GM18499 (cell line): ENCODE data around the gene LBP.
"Not testable (repeated sequence)": the region's sequence is repeated elsewhere in the genome, so short reads cannot be mapped to it uniquely, and the experiment has no call there.

ENCODE experiments used
- ATAC-seq: cut with Tn5 transposase; IDR thresholded peaks from one replicate; pipeline ENCODE4 v1.9.1; 2021; ENCODE audit warnings: moderate number of reproducible peaks; ENCODE audit not compliant: insufficient read depth, unreplicated experiment

Gene LBP

DNA sequence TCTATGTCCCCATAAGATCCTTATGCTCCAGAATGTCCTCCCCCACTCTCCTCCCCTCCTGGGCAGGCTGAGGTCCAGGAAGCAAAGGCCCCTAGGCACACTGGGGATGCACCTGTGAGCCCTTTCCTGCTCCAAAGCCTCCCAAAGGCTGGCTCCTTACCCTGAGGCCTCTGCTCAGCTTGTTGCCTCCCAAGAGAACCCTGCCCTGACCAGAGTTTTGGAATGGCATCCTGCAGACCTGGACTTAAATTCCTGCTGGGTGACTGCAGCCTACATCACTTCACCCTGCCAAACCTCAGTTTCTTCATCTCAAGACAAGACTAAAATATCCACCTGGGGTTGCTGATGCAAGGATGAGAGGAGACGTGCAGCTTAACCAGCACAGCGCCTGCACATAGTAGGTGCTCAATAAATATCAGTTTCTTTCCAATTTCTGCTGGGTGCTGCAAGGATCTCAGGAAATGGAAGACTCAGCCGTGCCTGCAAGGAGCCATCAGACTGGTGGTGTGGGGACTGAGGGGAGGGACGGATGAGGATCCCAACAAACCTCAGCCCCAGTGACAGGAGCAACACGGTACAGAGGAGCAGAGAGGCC, 2.1 kb upstream of the LBP start:
- no peak for ATAC-seq

DNA sequence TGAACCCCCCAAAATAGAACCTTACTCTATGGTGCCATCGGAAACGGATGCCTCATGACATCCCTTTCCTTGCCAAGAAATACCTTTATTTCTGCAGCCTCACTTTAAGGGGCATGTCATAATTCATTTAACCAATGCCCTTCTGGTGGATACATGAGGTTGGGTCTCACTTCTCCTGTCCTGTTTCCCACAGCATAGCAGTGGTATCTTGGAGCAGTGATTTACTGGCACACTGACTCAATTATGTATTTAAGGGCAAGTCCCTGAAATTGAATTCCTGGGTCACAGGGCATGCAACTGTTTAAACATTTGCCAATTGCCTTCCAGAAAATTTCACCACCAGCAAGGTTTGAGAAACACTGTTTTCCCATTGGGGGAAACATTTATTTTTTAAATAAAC, 639 bp upstream of the LBP start:
- ATAC-seq = no peak

DNA sequence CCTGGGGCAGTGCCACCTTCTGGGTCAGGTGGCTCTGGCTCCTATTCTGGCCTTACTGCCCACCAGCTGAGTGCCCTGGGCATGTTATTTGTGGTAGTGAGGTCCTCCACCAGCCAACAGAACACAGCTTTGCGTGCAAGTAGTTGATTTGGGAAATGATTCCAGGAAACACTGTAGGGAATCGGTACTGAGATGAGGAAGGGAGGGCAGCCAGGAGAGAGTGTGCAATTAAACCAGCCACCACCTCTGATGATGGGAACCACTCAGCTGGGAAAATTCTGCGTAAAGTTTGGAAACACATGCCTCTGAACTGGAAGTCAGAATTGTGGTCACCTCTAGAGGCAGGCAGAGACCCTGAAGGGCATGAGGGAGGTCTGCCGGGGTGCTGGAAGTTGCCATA, 459 bp downstream of the LBP start:
- ATAC-seq = no peak

DNA sequence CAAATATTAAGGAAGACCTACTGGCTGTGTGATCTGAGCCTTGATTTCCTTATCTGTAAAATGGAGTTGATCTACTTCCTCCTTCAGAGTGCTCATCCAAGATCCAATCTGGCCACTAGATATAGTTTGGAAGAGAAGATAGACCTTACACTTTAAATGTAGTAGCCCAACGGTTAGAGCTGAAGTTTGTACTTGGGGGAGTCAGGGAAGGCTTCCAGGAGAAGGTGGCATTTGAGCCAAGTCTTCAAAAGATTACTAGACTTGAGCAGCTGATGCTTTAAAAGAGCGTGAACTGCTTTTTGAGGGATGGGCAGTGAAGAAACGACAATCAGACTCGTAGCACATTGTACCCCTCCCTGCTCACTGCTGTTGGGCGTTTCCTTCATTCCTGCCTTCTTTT, 3.6 kb downstream of the LBP start:
- no peak for ATAC-seq

DNA sequence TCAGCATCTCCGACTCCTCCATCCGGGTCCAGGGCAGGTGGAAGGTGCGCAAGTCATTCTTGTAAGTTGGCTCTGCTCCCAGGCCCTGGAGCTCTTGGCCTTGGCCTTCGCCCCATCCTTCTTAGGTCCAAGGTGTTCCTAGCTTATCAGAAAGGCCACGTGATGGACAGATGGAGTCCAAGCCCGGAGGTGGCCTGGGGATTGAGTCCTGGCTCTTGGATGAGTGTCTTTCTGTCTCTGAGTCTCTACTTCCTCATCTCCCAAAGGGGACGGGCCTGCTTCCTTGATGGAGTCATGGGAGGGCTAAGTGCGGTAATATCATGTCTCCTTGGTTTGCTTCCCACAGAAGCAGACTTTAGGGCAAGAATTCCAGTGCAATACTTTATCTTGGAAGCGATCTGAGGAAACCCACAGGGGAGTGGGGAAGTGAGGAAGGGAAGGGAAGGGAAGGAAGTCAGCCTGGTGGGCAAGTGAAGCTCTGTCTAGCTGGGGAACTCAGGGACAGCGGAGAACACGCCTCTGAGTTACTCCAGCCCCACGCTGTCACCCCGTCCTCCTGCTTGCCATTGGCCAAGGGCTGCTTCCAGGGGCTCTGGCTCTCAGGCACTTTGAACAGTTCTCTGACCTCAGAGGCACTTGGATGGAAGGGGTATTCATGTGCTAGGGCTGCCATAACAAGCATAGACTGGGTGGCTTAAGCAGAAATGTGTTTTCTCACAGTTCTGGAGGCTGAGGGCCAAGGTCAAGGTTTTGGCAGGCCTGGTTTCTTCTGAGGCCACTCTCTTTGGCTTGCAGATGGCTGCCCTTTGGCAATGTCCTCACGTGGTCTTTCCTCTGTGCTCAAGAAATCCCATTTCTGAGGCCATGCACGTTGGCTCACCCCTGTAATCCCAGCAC, 4.8 kb downstream of the LBP start:
- no peak for ATAC-seq

DNA sequence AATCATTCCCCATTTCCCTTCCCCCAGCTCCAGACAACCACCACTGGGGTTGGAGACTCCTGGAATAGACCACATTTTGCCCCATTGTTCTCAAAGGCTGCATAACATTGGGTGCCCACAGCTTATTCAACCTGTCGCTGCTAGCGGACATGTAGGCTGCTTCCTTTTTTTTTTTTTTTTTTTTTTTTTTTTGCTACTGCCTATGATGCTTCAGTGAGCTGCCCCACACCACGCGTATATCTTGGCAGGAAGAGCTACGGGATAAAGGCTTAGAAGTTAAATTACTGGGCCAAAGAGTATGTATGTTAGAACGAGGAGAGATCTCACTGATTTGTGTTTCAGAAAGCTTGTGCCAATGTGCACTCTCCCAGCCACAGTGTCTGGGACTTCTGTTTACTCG, 7.0 kb downstream of the LBP start:
- no peak for ATAC-seq

DNA sequence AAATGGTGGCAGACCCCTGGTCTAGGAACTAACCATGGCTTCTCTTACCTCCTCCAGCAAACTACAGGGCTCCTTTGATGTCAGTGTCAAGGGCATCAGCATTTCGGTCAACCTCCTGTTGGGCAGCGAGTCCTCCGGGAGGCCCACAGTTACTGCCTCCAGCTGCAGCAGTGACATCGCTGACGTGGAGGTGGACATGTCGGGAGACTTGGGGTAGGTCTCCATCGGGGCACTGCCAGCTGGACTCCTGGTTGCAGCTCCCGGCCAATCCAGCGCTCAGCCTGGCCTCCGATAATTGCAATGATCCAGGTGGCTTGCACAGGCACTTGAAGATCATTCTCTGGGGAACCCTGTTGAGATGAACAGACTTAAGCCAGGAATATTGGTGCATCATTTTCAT, 7.9 kb downstream of the LBP start:
- no peak for ATAC-seq

DNA sequence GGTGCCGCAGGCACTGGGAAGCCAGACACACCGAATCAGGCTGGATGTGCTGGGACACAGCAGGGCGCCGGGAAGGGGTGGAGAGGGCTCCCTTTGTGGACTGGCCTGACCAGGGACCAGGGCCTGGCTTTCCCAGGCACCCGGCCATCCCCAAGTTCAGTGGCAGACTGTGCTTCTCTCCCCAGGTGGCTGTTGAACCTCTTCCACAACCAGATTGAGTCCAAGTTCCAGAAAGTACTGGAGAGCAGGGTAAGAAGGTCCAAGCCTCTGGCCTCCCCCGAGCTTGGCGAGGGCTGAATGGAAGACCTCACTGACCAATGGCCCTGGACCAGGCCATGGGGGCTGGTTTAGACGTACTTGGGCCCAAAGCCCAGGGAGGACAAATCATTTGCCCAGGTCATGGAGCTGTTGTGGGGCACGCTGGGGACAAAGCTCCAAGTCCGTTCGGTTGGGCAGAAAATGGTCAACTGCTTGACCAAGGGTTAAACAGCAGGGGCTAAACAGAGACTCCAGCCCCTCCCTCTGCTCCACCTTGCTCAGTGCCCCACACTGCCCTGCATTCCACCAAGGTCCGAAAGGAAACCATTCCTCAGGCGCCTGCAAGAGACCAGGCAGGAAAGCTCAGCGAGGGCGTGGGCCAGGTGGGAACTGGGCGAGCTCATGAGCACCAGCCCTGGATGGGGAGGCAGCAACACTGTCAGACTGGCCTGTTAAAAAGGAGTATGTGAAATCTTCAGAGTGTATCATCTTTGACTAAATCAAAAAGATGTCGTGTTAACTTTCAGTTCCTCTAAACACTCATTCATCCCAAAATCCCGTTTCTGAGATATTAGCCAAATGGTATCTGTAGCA, 9.1 kb downstream of the LBP start:
- ATAC-seq = no peak

DNA sequence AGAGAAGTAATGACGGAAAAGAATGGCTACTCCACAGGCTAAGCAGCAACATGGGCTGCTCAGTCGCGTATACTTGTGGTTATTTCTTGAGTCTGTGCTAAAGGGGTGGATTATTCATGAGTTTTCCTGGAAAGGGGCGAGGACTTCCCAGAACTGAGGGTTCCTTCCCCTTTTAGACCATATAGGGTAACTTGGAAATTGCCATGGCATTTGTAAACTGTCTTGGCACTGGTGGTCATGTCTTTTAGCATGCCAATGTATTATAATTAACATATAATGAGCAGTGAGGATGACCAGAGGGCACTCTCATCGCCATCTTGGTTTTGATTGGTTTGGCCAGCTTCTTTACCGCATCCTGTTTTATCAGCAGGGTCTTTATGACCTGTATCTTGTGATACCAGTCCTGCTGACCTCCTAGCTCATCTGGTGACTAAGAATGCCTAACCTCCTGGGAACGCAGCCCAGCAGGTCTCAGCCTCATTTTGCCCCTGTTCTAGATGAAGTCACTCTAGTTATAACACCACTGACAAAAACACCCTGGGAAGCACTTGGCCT, 11.4 kb downstream of the LBP start:
- ATAC-seq = no peak

DNA sequence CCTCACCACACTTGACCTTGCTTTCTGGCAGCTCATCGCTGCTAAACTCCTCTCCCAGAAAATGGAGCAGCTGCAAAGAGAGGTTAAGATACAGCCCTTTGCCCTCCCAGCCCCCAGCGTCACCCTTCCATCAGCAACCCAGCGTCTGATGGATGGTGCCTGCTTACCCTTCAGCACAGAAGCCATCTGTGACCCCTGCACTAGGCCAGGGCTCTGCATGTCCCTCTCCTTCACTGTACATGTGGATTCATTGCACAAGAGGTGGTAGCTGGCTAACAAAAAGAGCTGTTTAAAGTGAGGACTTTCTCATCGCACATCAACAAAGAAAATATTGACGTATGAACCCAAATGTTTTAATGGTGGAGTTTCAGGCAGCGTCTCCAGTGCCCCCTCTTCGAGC, 12.3 kb downstream of the LBP start:
- ATAC-seq = no peak

DNA sequence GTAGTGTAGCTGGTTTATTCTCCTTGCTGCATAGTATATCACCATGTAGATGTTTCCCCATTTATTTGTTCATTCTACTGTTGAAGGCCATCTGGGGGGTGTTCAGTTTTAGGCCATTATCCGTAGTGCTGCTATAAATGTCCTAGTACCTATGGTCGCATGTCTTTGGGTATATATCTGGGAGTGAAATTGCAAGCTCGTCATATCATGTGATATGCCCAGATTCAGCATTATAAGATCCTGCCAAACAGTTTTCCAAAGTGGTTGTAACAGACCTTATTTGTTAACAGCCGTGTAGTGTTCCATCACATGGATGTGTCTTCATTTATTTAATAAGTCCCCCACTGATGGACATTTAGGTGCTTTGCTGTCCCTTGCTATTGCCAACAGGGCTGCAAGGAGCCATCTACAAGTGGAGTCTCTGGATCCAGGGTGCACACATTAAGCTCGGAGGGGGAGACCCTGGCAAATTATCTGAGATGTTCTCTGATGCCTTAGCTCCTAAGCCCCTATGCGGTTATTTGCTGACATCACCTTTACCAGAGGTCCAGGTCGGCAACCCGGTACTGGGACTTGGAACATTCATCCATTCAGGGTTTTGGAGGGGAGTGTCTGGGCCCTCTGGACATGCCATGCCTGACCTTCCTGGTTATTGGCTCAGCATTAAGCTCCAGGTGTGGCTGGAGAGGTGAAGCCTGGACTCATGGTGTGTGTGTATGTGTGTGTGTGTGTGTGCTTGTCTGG, 16.9 kb downstream of the LBP start:
- ATAC-seq = no peak

DNA sequence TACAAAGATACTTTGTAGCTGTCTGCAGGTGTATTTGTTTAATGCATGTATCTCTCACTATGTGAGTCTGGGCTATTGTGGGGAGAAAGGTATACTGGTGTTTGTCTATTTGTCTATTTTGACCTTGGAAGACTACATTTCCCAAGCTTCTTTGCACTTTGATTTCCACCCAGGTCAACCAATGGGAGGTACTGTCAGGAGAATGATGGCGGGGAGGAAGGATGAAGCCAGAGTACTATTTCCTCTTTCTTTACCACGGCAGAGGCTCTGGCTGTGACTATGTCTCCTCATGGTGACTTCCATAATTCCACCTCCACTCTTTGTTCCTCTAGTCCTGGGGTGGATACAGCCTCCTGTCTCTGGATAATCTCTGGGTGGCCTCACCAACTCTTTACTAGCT, 23.1 kb downstream of the LBP start:
- no peak for ATAC-seq

DNA sequence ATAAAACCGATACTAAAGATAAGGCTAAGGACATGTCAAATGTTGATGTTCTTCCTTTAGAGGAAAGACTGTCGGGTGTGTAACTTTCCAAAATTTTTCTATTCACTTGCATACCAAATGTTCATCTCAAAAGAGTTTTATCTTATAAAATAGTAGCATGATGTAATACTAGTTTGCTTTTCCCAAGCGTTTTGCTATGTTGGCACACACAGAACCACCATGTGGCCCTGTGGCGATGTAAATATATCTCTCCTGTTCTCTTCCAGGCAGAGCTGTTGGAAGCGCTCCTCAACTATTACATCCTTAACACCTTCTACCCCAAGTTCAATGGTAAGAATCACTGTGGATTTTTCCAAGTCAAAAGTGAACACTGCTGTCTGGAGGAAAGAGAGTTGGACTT, 26.5 kb downstream of the LBP start:
- ATAC-seq = no peak

DNA sequence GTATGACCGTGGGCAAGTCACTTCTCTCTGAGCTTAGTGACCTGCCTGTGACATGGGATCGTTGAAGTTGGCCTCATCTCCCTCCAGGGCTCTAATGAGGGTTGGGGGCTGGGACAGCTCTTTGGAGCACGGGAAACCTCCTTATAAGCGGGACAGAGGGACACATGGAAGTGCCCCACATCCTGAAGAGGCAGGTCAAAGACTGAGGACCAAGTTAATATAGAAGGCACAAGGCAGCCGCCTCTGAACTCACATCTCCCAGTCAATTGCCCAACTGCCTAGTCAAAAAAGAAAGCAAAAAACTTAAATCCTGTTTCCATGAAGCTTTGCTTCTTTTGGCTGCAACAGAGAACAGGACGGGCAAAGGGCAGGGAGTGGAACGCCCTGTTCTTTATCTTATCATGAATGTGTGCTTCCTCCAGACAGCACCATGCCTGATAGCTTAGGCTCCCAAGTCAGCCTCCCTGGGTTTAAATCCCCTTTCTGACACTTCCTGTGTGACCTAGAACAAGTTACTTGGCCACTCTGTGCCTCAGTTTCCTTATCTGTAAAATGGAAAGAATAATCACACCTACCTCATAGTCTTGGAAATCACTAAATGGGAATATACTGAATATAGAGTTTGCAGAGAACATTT, 27.1 kb downstream of the LBP start:
- no peak for ATAC-seq

DNA sequence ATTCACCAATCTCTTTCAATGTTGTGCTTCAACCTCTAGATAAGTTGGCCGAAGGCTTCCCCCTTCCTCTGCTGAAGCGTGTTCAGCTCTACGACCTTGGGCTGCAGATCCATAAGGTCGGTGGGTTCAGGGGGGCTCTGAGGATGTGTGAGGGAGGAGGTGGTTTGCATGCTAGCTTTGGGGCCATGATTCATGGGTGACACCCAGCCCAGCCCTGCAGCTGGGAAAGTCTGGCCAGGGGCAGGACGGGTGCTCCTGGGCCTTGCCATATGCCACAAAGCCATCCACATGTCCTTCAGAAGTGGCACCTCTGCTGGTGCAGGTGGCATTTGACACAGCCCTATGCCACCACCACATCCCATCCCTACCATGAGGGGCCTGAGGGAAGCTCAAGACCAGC, 27.6 kb downstream of the LBP start:
- no peak for ATAC-seq

DNA sequence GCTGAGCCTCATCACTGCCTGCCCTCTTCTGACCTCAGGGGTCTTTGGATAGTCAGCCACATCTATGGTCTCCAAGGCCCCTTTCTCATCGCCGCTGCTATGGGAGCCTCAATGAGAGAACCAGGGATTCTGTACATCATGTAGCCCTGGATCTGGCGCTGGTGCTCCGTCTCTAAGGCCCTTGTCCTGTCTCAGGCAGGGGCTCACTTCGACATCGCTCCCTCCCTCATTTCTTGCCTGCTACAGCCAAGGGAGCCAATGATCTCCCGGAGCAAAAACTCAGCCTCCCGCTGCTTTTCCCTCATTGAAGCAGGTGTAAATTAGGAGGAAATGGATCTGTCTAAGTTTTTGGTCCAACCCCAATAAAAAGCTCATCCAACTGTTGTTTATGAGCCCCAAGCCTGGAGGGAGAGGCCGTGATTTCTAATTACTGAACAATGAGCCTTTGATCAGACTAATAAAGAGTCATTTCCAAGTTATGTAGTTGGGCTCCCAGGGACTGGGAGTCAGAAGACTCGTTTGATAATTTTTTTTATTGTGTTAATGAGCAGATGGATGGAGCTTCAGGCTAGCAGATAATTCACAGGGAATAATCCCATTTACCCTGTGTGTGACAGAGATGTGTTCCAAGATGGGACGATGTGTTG, 30.9 kb downstream of the LBP start:
- ATAC-seq = no peak

DNA sequence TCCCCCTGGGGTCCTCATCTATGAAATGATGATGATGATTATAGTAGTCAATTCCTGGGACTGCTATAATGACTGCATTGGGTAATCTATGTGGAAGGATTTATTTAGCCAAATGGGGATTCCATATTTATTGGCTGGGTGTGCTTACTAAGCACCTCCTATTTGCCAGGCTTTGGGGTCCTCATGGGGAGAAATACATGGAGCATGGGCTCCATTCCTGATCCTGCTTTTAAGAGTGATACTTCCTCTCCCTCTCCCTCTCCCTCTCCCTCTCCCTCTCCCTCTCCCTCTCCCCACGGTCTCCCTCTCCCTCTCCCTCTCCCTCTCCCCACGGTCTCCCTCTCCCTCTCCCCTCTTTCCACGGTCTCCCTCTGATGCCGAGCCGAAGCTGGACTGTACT, 31.6 kb downstream of the LBP start:
- ATAC-seq = not testable (repeated sequence)

DNA sequence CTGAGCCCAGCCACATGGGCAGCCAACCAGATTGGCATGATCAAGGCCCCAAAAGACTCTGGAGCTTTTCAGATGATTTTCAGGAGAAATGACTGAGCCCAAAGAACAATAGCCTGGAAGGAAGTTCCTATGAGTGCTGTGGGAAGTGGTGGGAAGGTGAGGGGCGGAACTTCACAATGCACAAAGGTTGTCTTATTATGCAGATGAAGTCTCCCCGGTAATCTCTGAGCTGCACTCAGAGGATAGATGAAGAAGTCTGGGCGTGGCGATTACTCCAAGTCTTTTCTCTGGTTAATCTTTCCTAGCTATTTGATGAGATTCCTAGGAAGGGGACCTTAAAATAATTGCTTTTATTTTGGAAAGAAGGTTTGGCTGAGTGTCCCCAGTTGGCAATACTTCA, 36.9 kb downstream of the LBP start:
- no peak for ATAC-seq

DNA sequence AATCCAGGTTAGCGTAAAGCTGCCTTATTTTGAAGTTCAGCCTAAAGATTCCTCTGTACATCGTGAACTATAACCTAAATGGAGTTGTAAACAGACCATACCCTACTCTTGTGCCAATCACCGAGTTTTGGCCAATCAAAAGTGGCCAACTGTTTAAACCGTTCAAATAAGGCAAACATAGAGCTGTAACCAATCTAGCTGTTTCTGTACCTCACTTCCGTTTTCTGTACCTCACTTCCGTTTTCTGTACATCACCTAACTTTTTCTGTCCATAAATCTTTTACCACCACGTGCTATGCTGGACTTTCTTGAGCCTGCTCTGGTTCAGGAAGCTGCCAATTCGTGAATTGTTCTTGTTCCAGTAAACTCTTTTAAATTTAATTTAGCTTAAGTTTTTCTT, 39.7 kb downstream of the LBP start:
- ATAC-seq = no peak
